Measurements from ENCODE around the gene CCDC192. TPM values are rescaled to one million over a fixed set of nuclear protein-coding genes. Genes with fewer than 3 reads are reported as not detected.

The CCDC192 gene
- total RNA-seq, 1 donor from 2014 or later = 0.31 TPM

DNA sequence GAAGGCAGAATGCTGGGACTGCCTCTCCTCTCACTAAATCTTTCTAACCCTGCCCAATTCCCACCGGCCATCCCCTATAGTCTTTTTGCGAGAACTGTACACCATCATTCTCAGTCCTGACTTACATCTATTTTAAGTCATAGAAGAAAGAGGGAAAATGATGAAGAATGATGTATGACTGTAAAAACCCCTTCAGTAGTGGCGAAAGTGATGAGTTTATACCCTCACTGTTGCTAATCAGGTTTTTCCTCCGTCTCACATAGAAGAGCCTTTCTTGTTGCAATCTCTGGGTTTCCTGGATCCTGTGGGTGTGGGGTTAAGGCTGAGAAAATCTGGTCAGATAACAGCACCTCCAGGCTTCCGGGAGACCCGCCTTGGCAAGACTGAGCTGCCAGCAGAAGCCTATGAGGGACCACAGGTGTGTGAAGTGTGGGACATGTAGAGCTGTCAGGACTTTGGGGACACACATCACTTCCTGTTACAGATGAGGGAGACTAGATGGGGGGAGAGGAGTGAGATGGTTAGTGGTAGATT is 233.3 kb downstream of the CCDC192 start:
- peaks cover 28% of the 10 kb centered on the region for H3K4me1 Mint-ChIP-seq (ENCODE audit: unreplicated experiment)
- no peaks in the 10 kb centered on the region for H3K9me3 Mint-ChIP-seq
- no peaks in the 10 kb centered on the region for H3K27me3 Mint-ChIP-seq
- peak overlapping the region; percentile 94 for H3K27ac Mint-ChIP-seq
- H3K4me3 Mint-ChIP-seq = peak overlapping the region; percentile 70
- no peak for DNase-seq (ENCODE audit: extremely low spot score, unreplicated experiment)
- H3K36me3 Mint-ChIP-seq = peaks cover 6% of the 10 kb centered on the region
- TF ChIP-seq, protein P1, sequence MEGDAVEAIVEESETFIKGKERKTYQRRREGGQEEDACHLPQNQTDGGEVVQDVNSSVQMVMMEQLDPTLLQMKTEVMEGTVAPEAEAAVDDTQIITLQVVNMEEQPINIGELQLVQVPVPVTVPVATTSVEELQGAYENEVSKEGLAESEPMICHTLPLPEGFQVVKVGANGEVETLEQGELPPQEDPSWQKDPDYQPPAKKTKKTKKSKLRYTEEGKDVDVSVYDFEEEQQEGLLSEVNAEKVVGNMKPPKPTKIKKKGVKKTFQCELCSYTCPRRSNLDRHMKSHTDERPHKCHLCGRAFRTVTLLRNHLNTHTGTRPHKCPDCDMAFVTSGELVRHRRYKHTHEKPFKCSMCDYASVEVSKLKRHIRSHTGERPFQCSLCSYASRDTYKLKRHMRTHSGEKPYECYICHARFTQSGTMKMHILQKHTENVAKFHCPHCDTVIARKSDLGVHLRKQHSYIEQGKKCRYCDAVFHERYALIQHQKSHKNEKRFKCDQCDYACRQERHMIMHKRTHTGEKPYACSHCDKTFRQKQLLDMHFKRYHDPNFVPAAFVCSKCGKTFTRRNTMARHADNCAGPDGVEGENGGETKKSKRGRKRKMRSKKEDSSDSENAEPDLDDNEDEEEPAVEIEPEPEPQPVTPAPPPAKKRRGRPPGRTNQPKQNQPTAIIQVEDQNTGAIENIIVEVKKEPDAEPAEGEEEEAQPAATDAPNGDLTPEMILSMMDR (conservative IDR thresholded peaks at IDR 0.05) = no peak

DNA sequence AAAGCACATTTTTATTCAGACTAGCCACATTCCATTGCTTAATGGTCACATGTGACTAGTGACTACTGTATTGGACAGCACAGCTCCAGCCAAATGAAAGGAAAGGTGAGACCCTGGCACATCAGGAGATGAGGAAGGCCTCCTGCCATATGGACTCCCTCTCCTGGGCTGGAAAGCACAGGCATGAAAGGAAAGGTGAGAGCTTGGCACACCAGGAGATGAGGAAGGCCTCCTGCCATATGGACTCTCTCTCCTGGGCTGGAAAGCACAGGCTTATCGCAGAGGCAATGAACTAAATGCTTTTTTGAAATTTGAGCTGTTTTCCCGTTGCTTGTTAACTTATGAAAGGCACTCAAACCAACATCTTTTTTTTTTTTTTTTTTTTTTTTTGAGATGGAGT is 235.6 kb downstream of the CCDC192 start:
- Mint-ChIP-seq H3K9me3 (peaks cover 6% of the 10 kb centered on the region), H3K27me3 (no peaks in the 10 kb centered on the region), H3K36me3 (peaks cover 6% of the 10 kb centered on the region), H3K4me3 (no peak overlapping the region), H3K4me1 (ENCODE audit: unreplicated experiment) (peaks cover 46% of the 10 kb centered on the region), H3K27ac (no peak overlapping the region)
- TF ChIP-seq, protein P1 (conservative IDR thresholded peaks at IDR 0.05) = no peak
- DNase-seq (ENCODE audit: extremely low spot score, unreplicated experiment) = no peak

DNA sequence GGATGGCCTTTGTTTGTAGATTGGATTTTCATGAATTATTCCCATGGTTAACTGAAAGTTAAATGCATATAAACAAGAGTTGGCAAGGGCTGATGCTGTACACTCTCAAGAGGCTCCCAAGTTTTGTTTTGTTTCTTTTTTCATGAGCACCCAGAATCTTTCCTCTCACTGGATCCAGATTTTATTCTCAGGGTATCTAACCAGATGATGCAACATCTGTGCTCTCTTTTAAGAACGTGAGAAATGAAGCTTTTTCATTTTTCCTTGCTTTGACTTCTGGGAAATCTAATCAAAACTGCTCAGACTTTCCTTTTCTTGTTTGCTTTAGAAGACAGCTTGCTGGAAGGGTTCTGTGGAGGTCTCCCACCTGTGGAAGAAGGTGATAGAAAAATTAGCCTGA is 237.7 kb downstream of the CCDC192 start:
- Mint-ChIP-seq H3K4me1 (ENCODE audit: unreplicated experiment) (peaks cover 36% of the 10 kb centered on the region), H3K36me3 (peaks cover 6% of the 10 kb centered on the region), H3K27ac (no peak overlapping the region), H3K27me3 (no peaks in the 10 kb centered on the region), H3K9me3 (peaks cover 6% of the 10 kb centered on the region), H3K4me3 (no peak overlapping the region)
- no peak for DNase-seq (ENCODE audit: extremely low spot score, unreplicated experiment)
- TF ChIP-seq, protein P1 (conservative IDR thresholded peaks at IDR 0.05) = no peak

DNA sequence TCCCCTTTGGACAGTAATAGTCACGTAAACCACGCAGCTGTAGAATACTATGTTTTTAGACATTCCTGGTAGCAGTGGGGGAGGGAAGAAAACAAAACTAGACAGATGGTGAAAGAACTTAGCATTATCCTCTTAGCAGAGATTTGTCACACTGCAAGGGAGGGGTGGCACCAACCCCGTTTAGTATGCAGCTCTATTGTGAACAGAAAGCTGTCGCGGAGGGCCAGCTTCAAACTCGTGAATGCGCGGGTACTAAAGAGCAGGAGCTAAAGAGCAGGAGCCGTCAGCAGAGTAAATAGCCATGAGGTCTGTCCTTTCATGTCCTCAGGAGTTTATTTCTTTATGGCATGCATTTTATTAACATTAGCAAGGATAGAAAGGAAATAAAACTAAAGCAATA is 238.5 kb downstream of the CCDC192 start:
- H3K27me3 Mint-ChIP-seq = no peaks in the 10 kb centered on the region
- peak overlapping the region; percentile 32 for H3K4me3 Mint-ChIP-seq
- H3K27ac Mint-ChIP-seq = peak overlapping the region; percentile 11
- TF ChIP-seq, protein P1 (conservative IDR thresholded peaks at IDR 0.05) = no peak
- peaks cover 6% of the 10 kb centered on the region for H3K36me3 Mint-ChIP-seq
- peaks cover 6% of the 10 kb centered on the region for H3K9me3 Mint-ChIP-seq
- peaks cover 33% of the 10 kb centered on the region for H3K4me1 Mint-ChIP-seq (ENCODE audit: unreplicated experiment)
- no peak for DNase-seq (ENCODE audit: extremely low spot score, unreplicated experiment)

DNA sequence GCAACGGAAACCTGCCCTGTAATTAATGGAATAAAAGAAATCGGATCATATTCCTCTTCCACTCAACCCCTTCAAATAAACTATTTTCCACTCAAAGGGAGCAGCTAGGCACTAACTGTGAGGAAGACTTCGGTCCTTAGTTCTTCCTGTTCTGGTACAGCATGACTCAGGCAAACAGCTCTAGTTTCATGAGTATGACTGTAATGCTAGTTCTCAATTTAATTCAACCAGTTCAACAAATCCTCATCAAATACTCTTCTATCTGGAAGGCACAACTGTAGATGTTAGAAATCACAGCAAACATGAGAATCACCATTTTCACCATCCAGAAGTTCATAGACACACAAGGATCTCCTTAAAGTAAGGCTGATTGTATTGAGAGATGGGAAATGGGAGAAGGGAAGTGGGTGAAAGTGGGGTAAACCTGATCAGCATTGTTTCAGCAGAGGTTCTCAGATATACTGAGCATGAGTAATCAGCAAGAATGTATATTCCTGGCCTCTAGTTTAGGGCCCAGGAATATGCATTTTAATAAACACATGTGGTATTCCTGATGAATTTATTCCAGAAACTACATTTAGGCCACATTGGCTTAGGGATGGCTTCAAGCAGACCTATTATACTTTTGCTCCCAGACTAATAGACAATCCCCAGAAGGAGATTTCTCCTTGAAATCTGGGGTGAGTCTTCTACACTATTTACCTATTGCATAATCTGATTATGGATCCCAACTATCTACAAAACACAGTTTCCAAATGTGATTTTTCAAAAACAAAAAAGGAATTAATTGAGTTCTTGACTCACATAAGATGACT is 239.3 kb downstream of the CCDC192 start:
- Mint-ChIP-seq H3K9me3 (peaks cover 6% of the 10 kb centered on the region), H3K27me3 (no peaks in the 10 kb centered on the region), H3K4me3 (no peak overlapping the region), H3K4me1 (ENCODE audit: unreplicated experiment) (peaks cover 32% of the 10 kb centered on the region), H3K27ac (no peak overlapping the region), H3K36me3 (peaks cover 6% of the 10 kb centered on the region)
- no peak for DNase-seq (ENCODE audit: extremely low spot score, unreplicated experiment)
- TF ChIP-seq, protein P1 (conservative IDR thresholded peaks at IDR 0.05) = no peak

All from type B pancreatic cell (in vitro differentiated cells).